Mucosa of descending colon (tissue), 3 donors: ENCODE measurements around the gene GRK1. TPM values are rescaled to one million over a fixed set of nuclear protein-coding genes. Genes with fewer than 3 reads are reported as not detected.
A peak's percentile ranks its signal among the peaks of the same experiment; 100 is the strongest.
"Not testable (repeated sequence)": the region's sequence is repeated elsewhere in the genome, so short reads cannot be mapped to it uniquely, and the experiment has no call there.

Experiments used
- ATAC-seq: fragments of 200-7000 bp; cut with Tn5 transposase; one replicate; pipeline ENCODE4 v1.9.1; 2020; ENCODE audit warnings: mild to moderate bottlenecking, moderate library complexity
- DNase-seq, 3 donors: peaks; one replicate each; pipeline ENCODE4 v3.0.0-alpha.2; 2020
- H3K36me3 ChIP-seq: fragments of 200-600 bp; one replicate; pipeline ENCODE4 v1.8.0; 2021; ENCODE audit warnings: low read depth, mild to moderate bottlenecking
- H3K4me1 ChIP-seq: fragments of 200-600 bp; one replicate; pipeline ENCODE4 v1.8.0; 2021; ENCODE audit warnings: low read depth, mild to moderate bottlenecking
- H3K4me3 ChIP-seq: fragments of 200-600 bp; one replicate; pipeline ENCODE4 v1.8.0; 2021; ENCODE audit warnings: mild to moderate bottlenecking
- H3K9me3 ChIP-seq: fragments of 200-600 bp; one replicate; pipeline ENCODE4 v1.8.0; 2021; ENCODE audit warnings: mild to moderate bottlenecking
- intact Hi-C, 2 donors: fragments of 100-400 bp; cut with DNase I in 1 of 2; cut with micrococcal nuclease in 1 of 2; formaldehyde crosslinking; loops; one replicate each; pipeline versions ENCODE4 v1.11.0 to v1.11.1; 2022; cut with DNase I, micrococcal nuclease
- total RNA-seq, 3 donors: library from RNA; stranded (reverse); fragmentation: NEBNext Ultra II Directional in 2 of 3; extraction: Animal tissue kit (Norgen Biotek cat#: 25700) in 2 of 3; gene quantifications; one replicate each; pipeline versions ENCODE4 v1.2.1 to v1.2.4, GENCODE V29; 2021 to 2023
- TF ChIP-seq, protein P1 (sequence below): fragments of 200-600 bp; IDR thresholded peaks from one replicate; pipeline ENCODE4 v1.8.0; 2022; ENCODE audit warnings: antibody characterized with exemption, mild to moderate bottlenecking
- donor health status: DM: no; HTN: no; CAD: no; lungs with moderate emphysema.
- donor health status: DM: no; HTN: no; CAD: no.
- donor health status: DM: no; HTN: yes; CAD: no.

Gene GRK1
- total RNA-seq, 3 donors from 2014 or later, result 0.09 to 0.19 (median 0.09) TPM

DNA sequence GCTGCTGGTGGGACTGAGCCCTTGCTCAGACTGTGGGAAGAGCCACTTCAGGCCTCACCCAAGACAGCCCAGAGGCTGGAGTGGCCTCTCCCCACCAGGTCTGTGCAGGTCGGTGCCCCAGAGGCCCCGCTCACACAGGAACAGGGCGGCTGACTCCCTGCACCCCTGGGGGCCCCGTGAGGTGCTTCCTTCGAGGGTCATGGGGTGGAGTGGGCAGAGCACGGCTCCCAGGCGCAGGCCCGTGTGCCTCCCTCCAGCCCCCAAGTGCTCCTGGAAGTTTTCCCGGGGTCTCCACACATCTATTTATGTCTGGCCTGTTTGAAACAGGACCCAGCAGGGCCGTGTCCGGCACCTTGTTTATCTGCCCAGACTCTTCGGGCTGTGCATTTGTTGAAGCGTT is 82.5 kb downstream of the GRK1 start:
- ATAC-seq (no peak), DNase-seq (no peak)
- intact Hi-C loops, result no loop called here
- no peaks in the 10 kb centered on the region for H3K9me3 ChIP-seq
- H3K4me1 ChIP-seq, result no peaks in the 10 kb centered on the region
- H3K36me3 ChIP-seq, result no peaks in the 10 kb centered on the region
- no peak overlapping the region for H3K4me3 ChIP-seq
- TF ChIP-seq, protein P1, sequence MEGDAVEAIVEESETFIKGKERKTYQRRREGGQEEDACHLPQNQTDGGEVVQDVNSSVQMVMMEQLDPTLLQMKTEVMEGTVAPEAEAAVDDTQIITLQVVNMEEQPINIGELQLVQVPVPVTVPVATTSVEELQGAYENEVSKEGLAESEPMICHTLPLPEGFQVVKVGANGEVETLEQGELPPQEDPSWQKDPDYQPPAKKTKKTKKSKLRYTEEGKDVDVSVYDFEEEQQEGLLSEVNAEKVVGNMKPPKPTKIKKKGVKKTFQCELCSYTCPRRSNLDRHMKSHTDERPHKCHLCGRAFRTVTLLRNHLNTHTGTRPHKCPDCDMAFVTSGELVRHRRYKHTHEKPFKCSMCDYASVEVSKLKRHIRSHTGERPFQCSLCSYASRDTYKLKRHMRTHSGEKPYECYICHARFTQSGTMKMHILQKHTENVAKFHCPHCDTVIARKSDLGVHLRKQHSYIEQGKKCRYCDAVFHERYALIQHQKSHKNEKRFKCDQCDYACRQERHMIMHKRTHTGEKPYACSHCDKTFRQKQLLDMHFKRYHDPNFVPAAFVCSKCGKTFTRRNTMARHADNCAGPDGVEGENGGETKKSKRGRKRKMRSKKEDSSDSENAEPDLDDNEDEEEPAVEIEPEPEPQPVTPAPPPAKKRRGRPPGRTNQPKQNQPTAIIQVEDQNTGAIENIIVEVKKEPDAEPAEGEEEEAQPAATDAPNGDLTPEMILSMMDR, result no peak

GRCh38 chr13:113749967-113750366 is 82.9 kb downstream of the GRK1 start:
- Histone ChIP-seq H3K4me1 (no peaks in the 10 kb centered on the region), H3K4me3 (no peak overlapping the region), H3K9me3 (no peaks in the 10 kb centered on the region), H3K36me3 (no peaks in the 10 kb centered on the region)
- intact Hi-C loops, result no loop called here
- TF ChIP-seq, protein P1, result no peak
- no peak for DNase-seq
- ATAC-seq, result no peak

GRCh38 chr13:113750554-113751399 is 83.8 kb downstream of the GRK1 start:
- Histone ChIP-seq H3K9me3 (no peaks in the 10 kb centered on the region), H3K4me3 (no peak overlapping the region), H3K36me3 (no peaks in the 10 kb centered on the region), H3K4me1 (no peaks in the 10 kb centered on the region)
- TF ChIP-seq, protein P1, result no peak
- intact Hi-C loops, result no loop called here
- DNase-seq (peak in 1 of 3 donors; percentile 13), ATAC-seq (no peak)

DNA sequence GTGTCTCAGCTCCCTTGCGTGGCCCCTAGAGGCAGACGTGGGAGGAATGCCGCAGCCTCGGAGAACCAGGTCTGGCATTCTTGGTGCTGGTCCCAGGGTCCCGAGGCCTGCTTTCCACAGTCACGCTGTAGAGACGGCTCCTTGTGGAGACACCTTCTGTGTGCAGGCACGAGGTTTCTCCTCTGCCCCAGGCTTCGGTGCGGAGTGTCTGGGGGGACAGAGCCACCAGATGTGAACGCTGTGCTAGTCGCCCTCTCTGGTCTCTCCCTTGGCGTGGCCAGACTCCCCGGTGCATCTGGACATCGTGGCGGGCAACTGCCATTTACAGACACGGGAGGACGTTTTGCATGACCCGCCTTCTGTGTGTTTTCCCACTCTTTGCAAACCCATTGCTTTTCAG is 84.5 kb downstream of the GRK1 start:
- intact Hi-C loops, result no loop called here
- Histone ChIP-seq H3K9me3 (no peaks in the 10 kb centered on the region), H3K4me1 (no peaks in the 10 kb centered on the region), H3K36me3 (no peaks in the 10 kb centered on the region), H3K4me3 (no peak overlapping the region)
- DNase-seq, result peak in 1 of 3 donors; percentile 21
- ATAC-seq, result no peak
- TF ChIP-seq, protein P1, result no peak

GRCh38 chr13:113752211-113752986 is 85.4 kb downstream of the GRK1 start:
- peak in 1 of 3 donors; percentile 23 for DNase-seq
- intact Hi-C loops, ATAC-seq, H3K9me3 ChIP-seq, H3K36me3 ChIP-seq, H3K4me3 ChIP-seq, H3K4me1 ChIP-seq: not testable (repeated sequence)

- TF ChIP-seq, protein P1, result no peak
- intact Hi-C loops, result no loop called here
- H3K4me1 ChIP-seq, result no peaks in the 10 kb centered on the region
- no peaks in the 10 kb centered on the region for H3K36me3 ChIP-seq
- DNase-seq (no peak), ATAC-seq (peak; percentile 56)
- H3K9me3 ChIP-seq, result no peaks in the 10 kb centered on the region
- no peak overlapping the region for H3K4me3 ChIP-seq
Observed at GRCh38 chr13:113753171-113753570, 86.2 kb downstream of the GRK1 start.
